ENCODE measurements around the gene FBXO17. TPM values are rescaled to one million over a fixed set of nuclear protein-coding genes. Genes with fewer than 3 reads are reported as not detected.

FBXO17 gene
- total RNA-seq, 4 donors from 2014 or later = 31.9 to 59.6 (median 54.0) TPM

DNA sequence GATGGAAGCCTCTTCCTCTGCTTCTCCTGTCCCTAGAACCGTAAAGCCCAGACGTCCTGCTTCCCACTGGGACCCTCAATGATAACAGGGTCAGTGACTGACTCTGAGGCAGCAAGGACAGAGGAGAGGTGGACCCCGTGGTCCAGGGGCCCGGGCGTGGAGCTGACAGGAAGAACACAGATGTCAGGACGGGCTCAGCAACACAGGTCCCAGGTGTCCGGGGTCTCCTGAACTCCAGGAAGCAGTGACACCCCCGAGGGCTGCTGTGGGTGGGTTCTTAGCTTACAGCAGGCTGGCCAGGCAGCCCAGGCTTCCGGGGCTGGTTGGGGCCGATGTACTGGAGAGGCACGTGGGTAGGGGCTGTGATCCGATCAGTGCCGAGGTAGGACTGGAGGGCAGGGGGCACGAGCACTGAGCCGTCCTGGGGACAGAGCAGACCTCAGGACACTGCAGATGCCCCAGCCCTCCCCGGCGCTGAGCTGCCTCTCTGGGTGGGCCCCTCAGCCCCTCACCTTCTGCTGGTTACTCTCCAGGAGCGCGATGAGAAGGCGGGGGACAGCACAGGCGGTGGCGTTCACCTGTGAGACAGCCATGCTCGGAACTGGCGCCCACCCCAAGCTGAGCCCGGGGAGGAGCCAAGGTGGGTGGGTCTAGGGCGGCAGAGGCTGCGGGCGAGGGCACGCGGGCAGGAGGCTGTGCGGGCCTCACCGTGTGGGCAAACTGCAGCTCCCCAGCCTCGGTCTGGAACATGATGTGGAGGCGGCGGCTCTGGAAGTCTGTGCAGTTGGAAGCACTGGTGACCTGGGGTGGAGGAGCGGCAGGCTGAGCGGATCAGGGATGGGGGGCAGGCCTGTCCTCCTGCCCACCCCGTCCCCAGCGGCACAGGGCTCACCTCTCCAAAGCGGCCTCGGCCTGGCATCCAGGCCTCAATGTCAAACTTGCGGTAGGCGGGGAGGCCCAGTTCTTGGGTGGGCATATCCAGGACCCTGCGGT lies 59.9 kb downstream of the FBXO17 start:
- 87 to 91% methylated on average over 41 to 44 of the region's 44 CpGs for WGBS, 2 donors
- peaks cover 0 to 18% (median 0%) of the 10 kb centered on the region in 3 donors for H3K36me3 ChIP-seq
- no peak for DNase-seq (ENCODE audit: low spot score in 2 of 2)
- H3K4me1 ChIP-seq = peaks cover 0 to 5% (median 0%) of the 10 kb centered on the region in 4 donors
- H3K4me3 ChIP-seq = no peak overlapping the region
- no peak overlapping the region for H3K27ac ChIP-seq
- no peaks in the 10 kb centered on the region for H3K9me3 ChIP-seq
- H3K27me3 ChIP-seq = peaks cover 0 to 16% of the 10 kb centered on the region in 2 donors
- TF ChIP-seq, protein P1, sequence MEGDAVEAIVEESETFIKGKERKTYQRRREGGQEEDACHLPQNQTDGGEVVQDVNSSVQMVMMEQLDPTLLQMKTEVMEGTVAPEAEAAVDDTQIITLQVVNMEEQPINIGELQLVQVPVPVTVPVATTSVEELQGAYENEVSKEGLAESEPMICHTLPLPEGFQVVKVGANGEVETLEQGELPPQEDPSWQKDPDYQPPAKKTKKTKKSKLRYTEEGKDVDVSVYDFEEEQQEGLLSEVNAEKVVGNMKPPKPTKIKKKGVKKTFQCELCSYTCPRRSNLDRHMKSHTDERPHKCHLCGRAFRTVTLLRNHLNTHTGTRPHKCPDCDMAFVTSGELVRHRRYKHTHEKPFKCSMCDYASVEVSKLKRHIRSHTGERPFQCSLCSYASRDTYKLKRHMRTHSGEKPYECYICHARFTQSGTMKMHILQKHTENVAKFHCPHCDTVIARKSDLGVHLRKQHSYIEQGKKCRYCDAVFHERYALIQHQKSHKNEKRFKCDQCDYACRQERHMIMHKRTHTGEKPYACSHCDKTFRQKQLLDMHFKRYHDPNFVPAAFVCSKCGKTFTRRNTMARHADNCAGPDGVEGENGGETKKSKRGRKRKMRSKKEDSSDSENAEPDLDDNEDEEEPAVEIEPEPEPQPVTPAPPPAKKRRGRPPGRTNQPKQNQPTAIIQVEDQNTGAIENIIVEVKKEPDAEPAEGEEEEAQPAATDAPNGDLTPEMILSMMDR (IDR thresholded peaks at IDR 0.05) = no peak
- TF ChIP-seq EP300 (IDR thresholded peaks at IDR 0.05) = no peak
- no peak for TF ChIP-seq POLR2A (IDR thresholded peaks at IDR 0.05)

DNA sequence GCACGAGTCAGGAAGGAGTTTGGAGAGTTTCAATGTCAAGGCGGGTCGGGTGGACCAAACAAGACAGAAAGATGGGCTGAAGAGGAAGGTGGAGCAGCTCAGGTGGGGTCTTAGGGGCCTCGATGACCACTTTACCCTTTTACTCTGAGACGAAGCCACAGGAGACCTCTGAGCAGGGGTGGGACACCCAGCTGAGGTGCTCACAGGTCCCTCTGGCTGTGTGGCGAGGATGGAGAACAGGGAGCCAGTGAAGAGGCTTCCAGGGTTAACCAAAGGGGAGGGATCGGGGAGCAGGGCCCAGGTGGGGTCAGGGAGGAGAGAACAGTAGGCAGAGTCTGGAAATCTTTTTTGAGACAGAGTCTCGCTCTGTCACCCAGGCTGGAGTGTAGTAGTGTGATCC lies 61.6 kb downstream of the FBXO17 start:
- Histone ChIP-seq H3K27ac (no peak overlapping the region), H3K9me3 (no peaks in the 10 kb centered on the region), H3K4me1 (peaks cover 0 to 5% (median 0%) of the 10 kb centered on the region in 4 donors), H3K36me3 (peaks cover 0 to 24% (median 0%) of the 10 kb centered on the region in 3 donors), H3K27me3 (peaks cover 0 to 16% of the 10 kb centered on the region in 2 donors), H3K4me3 (no peak overlapping the region)
- WGBS, 2 donors = 94% methylated on average over 8 of the region's 8 CpGs
- no peak for DNase-seq (ENCODE audit: low spot score in 2 of 2)
- TF ChIP-seq, protein P1 (IDR thresholded peaks at IDR 0.05) = no peak

DNA sequence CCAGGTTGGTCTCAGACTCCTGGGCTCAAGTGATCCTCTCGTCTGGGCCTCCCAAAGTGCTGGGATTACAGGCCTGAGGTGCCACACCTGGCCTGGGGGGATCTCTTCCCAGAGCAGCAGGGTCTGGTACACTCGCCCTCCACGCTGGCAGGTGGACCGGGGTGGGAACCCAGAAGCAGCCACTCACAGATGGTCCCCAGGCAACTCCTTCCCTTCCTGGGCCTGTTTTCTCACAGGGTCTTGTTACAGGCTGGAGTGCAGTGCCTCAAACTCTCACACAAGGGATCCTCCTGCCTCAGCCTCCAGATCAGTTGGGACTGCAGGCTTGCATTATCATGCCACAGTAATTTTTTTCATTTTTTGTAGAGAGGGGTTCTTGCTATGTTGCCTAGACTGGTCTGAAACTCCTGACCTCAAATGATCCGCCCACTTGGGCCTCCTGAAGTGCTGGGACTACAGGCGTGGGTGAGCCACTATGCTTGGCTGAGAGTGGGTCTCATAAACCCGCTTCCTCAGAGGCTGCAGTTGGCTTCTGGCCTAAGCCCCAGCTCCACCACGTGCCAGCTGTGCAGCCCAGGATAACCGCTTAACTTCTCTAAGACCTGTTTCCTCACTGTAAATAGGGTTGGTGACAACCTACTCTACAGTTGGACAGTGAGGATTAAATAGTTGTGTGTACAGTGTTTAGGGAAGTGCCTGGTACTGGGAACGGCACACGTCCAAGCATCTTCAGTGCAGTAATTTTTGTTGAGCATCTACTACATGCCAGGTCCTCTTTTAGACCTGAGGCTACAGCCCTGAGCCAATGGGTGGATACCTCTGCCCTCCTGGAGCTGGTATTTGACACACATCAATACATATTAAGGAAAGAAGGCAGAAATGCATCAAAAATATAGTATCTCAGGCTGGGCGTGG lies 62.7 kb downstream of the FBXO17 start:
- DNase-seq (ENCODE audit: low spot score in 2 of 2) = no peak
- TF ChIP-seq, protein P1 (IDR thresholded peaks at IDR 0.05) = no peak
- TF ChIP-seq POLR2A (IDR thresholded peaks at IDR 0.05) (no peak), EP300 (IDR thresholded peaks at IDR 0.05) (no peak)
- no peak overlapping the region for H3K4me3 ChIP-seq
- H3K9me3 ChIP-seq = no peaks in the 10 kb centered on the region
- H3K27me3 ChIP-seq = peaks cover 0 to 16% of the 10 kb centered on the region in 2 donors
- H3K4me1 ChIP-seq = peaks cover 0 to 5% (median 0%) of the 10 kb centered on the region in 4 donors
- H3K27ac ChIP-seq = no peak overlapping the region
- WGBS, 2 donors = 68 to 70% methylated on average over 10 to 12 of the region's 12 CpGs
- H3K36me3 ChIP-seq = peaks cover 0 to 34% (median 0%) of the 10 kb centered on the region in 3 donors

DNA sequence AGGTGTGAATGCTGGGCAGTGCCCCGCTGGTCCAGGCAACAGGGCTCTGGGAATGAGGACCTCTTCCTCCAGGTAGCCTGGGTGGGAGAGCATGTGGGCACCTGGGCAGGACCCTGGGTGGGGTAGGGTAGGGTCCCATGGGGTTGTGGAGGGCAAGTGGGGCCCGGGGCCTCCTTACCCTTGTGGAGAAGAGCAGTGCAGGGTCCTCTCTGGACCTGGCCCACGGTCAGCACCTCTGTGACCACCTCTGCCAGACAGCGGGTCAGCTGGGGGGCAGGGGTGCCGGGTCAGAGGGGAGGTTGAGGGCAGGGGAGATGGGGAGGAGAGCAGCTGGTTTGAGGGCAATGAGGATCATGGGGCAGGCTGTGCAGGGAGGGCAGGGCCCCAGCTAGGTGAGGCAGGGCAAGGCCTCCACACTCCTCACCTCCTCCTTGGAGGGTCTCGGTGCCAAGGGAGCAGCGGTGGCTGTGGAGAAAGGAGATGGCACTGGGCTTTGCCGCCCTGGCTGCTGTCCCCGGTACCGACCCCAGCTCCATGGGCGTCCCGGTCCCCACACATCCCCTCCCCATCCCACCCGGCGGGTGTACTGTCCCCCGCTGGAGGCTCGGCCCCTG lies 64.0 kb downstream of the FBXO17 start:
- WGBS, 2 donors = 55 to 58% methylated on average over 10 to 15 of the region's 16 CpGs
- no peak for DNase-seq (ENCODE audit: low spot score in 2 of 2)
- Histone ChIP-seq H3K36me3 (peaks cover 0 to 48% (median 13%) of the 10 kb centered on the region in 3 donors), H3K27ac (no peak overlapping the region), H3K9me3 (no peaks in the 10 kb centered on the region), H3K4me3 (no peak overlapping the region), H3K27me3 (peaks cover 0 to 16% of the 10 kb centered on the region in 2 donors), H3K4me1 (peaks cover 0 to 5% (median 0%) of the 10 kb centered on the region in 4 donors)
- no peak for TF ChIP-seq EP300 (IDR thresholded peaks at IDR 0.05)
- TF ChIP-seq, protein P1 (IDR thresholded peaks at IDR 0.05) = no peak
- no peak for TF ChIP-seq POLR2A (IDR thresholded peaks at IDR 0.05)
